22Rv1 (cell line): Measurements from ENCODE around the gene TLR7.

Experiments used
- H3K27ac ChIP-seq: fragments of 450-650 bp; 2 replicates; pipeline ENCODE4 v1.5.1; 2017
- ZFX ChIP-seq: fragments of 450-650 bp; IDR thresholded peaks from 2 replicates; pipeline ENCODE4 v1.6.1; 2017; ENCODE audit warnings: antibody characterized with exemption, borderline replicate concordance
- TF ChIP-seq, protein P1 (sequence below): fragments of 450-650 bp; IDR thresholded peaks from 2 replicates; pipeline ENCODE4 v1.5.1; 2017; ENCODE audit warnings: mild to moderate bottlenecking

The TLR7 gene

DNA sequence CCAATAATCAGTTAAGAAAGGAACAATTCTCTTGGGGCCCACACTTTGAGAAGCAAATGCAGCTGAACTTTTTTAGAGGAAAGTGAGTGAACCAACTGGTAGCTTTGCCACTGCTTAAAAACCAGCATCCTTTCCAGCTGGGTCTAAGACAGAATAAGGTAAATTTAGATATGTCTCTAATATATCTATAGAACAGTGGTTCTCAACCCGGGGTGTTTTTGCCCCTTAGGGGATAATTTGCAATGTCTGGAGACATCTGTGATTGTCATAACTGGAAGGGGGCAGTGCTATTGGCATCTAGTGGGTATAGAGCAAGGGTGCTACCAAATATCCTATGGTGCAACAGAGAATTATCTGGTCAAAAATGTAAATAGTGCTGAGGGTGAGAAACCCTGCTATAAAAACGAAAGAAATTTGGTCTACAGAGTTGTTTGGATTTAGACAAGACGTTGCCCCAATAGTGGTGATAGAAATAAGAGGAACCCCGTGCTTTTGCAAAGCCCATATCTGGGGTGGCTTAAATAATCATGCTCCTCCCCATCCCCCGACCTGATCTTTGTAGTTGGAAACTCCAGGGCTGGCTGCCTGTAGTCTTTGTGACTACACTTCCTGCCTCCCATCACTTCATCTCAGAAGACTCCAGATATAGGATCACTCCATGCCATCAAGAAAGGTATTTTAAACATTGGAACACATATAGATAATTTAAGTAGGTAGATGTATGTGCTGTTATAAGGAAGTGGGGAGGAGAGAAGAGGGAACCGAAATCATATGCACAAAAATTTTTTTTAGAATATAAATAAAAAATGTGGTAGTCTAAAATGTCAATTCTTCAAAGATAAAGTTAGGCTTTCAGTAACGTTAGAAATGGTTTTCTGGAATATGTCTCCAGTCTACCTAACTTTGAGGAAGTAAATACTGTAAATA is at the start of gene TLR7:
Gene TLR7 (plus strand): TSS at position 622 of the 927 bp plus-strand sequence. CDS start 507 bp downstream, outside the sequence.
- no peak for TF ChIP-seq ZFX
- TF ChIP-seq, protein P1, sequence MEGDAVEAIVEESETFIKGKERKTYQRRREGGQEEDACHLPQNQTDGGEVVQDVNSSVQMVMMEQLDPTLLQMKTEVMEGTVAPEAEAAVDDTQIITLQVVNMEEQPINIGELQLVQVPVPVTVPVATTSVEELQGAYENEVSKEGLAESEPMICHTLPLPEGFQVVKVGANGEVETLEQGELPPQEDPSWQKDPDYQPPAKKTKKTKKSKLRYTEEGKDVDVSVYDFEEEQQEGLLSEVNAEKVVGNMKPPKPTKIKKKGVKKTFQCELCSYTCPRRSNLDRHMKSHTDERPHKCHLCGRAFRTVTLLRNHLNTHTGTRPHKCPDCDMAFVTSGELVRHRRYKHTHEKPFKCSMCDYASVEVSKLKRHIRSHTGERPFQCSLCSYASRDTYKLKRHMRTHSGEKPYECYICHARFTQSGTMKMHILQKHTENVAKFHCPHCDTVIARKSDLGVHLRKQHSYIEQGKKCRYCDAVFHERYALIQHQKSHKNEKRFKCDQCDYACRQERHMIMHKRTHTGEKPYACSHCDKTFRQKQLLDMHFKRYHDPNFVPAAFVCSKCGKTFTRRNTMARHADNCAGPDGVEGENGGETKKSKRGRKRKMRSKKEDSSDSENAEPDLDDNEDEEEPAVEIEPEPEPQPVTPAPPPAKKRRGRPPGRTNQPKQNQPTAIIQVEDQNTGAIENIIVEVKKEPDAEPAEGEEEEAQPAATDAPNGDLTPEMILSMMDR, result no peak
- H3K27ac ChIP-seq, result no peak within 1 kb of the TSS

DNA sequence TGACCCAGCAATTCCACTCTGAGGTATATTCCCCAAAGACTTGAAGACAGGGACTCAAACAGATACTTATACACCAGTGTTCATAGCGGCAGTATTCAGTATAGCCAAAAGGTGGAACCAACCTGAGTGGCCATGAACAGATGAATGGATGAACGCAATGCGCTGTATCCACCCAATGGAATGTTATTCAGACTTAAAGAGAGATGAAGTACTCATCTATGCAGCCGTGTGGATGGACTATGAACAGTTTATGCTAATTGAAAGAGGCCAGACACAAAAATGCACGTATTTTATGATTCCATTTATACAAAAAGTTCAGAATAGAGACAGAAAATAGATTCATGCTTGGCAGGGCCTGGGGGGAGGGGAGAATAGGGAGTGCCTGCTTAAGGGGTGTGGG is 49.3 kb upstream of the TLR7 start:
- no peak overlapping the region for H3K27ac ChIP-seq

DNA sequence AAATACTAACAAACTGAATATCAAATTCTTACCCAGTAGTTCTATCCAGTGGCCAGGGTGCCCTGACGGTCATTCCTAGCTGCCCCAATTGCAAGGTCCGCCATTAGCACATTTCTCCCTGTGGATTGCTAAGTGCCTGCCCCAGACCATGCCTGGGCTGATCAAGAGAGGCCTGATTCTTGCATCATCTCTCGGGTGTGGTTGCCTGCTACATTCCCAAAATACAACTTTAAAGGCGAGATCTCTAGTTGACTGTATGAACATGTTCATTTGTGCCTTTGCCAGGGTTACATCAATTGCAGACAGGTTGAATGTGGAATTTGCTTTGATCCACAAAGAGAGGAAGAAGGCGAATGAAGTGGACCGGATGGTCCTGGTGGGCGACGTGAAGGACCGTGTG is 47.6 kb upstream of the TLR7 start:
- no peak for TF ChIP-seq ZFX
- TF ChIP-seq, protein P1, result no peak
- H3K27ac ChIP-seq, result no peak overlapping the region

More for the DNA sequence above, 49.3 kb upstream of the TLR7 start:
- TF ChIP-seq ZFX, result no peak
- TF ChIP-seq, protein P1, result no peak

DNA sequence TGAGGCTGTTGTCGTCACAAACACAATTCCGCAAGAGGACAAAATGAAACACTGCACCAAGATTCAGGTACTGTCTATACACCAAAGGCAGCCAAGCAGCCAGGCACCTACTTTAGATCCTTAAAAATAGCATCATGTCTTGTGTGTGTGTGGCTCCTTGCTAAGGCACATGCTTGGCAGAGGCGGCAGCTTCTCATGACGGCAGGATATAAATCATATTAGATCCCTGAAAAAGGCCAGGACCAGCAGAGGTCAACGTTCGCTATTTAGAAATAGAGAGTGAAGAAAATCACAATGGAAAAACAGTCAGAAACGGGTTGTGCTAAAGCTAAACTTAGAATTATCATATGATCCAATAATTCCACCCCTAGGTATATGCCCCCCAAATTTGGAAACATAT is 46.1 kb upstream of the TLR7 start:
- no peak for TF ChIP-seq ZFX
- TF ChIP-seq, protein P1, result no peak
- no peak overlapping the region for H3K27ac ChIP-seq

DNA sequence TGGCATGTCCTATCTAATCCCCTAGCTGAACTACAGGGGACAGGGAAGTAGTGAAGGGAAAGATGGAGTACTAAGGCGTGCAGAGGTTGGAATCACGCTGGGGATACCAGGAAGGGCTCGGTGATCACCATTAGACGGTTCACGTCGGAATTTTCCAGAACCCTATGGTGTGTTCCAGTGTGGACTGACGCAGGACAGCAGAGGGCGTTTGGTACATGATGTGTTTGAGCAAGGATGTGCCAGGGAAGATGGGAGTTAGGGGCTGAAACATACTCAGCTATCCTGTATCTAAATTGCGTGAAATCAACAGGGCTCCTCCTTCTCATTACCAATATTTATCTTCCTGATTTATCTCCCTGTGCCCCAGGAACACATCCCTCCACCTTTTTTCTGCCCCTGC is 41.9 kb upstream of the TLR7 start:
- TF ChIP-seq ZFX, result no peak
- TF ChIP-seq, protein P1, result no peak
- no peak overlapping the region for H3K27ac ChIP-seq

DNA sequence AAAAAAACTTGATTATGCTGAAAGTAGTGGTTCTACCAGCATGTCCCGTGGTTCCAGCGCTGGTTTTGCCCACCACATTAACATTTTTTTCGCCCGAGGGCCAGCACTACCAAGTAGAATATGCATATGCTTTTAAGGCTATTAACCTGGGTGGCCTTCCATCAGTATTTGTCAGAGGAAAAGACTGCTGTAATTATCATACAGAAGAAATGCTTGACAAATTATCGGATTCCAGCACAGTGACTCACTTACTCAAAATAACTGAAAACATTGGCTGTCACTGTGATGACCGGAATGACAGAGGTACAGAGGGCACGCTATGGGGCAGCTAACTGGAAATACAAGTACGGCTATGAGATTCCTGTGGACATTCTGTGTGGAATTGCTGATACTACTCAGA is 41.1 kb upstream of the TLR7 start:
- TF ChIP-seq, protein P1, result no peak
- no peak for TF ChIP-seq ZFX
- no peak overlapping the region for H3K27ac ChIP-seq

DNA sequence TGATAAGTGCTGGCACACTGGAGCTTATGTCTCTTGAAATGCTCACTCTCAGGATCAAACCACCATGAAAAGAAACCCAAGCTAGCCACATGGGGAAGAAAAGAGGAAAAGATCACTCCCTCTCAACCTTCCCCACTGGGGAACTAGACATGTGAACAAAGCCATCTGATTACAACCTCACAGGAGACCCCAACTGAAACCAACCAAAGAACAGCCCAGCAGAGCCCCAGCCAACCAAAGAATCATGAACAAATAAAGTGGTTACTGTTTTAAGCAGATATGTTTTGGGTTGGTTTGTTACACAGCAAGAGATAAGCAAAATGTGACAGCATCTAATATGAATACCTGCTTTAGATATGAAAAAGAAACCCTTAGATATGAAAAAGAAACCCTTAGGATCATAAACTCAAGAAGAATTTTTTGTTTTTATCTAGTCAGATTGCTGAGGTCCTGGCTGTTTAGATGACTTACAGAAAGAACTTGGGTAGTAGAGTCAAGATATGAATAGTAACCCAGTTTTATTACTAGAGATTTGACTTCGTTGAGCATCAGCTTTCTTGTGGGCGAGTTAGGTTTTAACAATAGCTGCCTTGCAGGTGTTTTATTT is 23.7 kb upstream of the TLR7 start:
- TF ChIP-seq, protein P1, result no peak
- TF ChIP-seq ZFX, result no peak

More for the DNA sequence above, 23.7 kb upstream of the TLR7 start:
- no peak overlapping the region for H3K27ac ChIP-seq
